ENCODE data around the gene KRT6C.

- TF ChIP-seq CTCF (IDR thresholded peaks at IDR 0.05; ENCODE audit: low read length), result no peak
- TF ChIP-seq EZH2 (IDR thresholded peaks at IDR 0.05; ENCODE audit: borderline replicate concordance, low read length), result no peak
Observed at GRCh38 chr12:52517888-52518287, 44.3 kb upstream of the KRT6C start.
